Measurements from ENCODE around the gene SNCB. TPM values are rescaled to one million over a fixed set of nuclear protein-coding genes. Genes with fewer than 3 reads are reported as not detected.
A peak's percentile ranks its signal among the peaks of the same experiment; 100 is the strongest.

The SNCB gene
- total RNA-seq, 2 experiments from 2014 or later: not detected

DNA sequence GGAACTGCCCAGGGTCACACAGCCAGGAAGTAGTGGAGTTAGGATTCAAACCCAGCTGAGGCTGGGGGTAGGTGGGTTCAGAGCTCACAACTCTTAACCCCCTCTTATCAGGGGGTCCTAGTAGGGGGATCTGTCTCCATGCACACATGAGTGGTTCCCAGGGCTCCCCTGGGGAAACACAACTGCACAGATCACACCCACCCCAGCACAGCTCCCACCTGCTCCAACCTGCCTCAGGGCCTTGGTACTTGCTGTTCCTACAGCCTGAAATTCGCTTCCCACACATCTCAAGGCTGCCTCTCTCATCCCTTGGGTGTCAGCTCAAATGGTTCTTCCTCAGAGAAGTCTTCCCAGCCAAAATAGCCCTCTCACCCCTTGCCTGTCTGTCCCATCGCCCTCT, 4.8 kb downstream of the SNCB start:
- H3K4me3 Mint-ChIP-seq: no peak overlapping the region
- H3K36me3 Mint-ChIP-seq (ENCODE audit: low read depth): no peaks in the 10 kb centered on the region
- H3K9me3 Mint-ChIP-seq: no peaks in the 10 kb centered on the region
- DNase-seq: no peak
- peaks cover 10% of the 10 kb centered on the region for H3K4me1 Mint-ChIP-seq
- ChIA-PET CTCF (interaction anchor here (0.8 kb wide), 1 partner anchor 36 kb away, joined by 3 read pairs; no protein-coding TSS in a partner anchor), POLR2A (no interaction called here)
- H3K27me3 Mint-ChIP-seq: peaks cover 61% of the 10 kb centered on the region
- H3K27ac Mint-ChIP-seq: no peak overlapping the region

DNA sequence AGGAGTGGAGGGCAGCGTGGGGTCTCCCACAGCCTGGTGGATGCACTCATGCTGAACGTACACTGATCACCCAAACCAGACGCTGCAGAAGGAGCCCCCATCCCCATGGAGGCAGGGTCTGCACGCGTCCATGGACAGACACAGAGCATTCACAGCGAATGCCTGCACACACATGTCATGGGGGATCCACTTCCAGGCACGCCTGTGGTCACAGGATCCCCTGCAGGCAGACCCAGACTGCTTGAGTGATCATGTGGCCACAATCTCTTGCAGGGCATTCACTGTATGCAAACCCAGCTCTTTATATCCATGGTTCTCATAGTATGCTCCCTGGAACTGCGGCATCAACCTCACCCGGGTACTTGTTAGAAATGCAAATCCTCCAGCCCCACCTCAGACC, 5.4 kb downstream of the SNCB start:
- POLR2A ChIA-PET: no interaction called here
- no peaks in the 10 kb centered on the region for H3K9me3 Mint-ChIP-seq
- CTCF ChIA-PET: interaction anchor here (0.8 kb wide), 1 partner anchor 37 kb away, joined by 3 read pairs; no protein-coding TSS in a partner anchor
- peaks cover 14% of the 10 kb centered on the region for H3K4me1 Mint-ChIP-seq
- peaks cover 2% of the 10 kb centered on the region for H3K36me3 Mint-ChIP-seq (ENCODE audit: low read depth)
- no peak for DNase-seq
- H3K27me3 Mint-ChIP-seq: peaks cover 65% of the 10 kb centered on the region
- H3K4me3 Mint-ChIP-seq: no peak overlapping the region
- H3K27ac Mint-ChIP-seq: no peak overlapping the region

DNA sequence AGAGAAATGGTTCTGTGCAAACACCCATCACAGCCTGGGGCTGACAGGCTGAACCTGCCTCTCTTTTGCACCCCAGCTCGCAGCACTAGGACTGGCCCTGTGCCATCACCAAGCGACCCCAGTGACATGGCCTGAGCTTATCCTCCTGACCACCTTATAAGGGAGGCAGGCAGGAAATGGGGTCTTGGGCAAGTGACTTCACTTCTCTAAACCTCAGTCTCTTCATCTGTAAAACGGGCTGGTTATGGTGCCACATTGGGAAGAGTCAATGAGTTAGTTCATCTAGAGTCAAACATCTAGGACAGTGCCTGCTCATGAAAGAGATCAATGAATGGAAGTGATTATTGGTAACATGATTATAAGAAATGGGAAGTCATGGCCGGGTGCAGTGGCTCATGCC, 6.2 kb downstream of the SNCB start:
- peaks cover 2% of the 10 kb centered on the region for H3K36me3 Mint-ChIP-seq (ENCODE audit: low read depth)
- H3K4me1 Mint-ChIP-seq: peaks cover 16% of the 10 kb centered on the region
- peaks cover 63% of the 10 kb centered on the region for H3K27me3 Mint-ChIP-seq
- DNase-seq: no peak
- no peak overlapping the region for H3K4me3 Mint-ChIP-seq
- no peaks in the 10 kb centered on the region for H3K9me3 Mint-ChIP-seq
- H3K27ac Mint-ChIP-seq: no peak overlapping the region
- CTCF ChIA-PET: interaction anchor here (0.8 kb wide), 1 partner anchor 214 kb away, joined by 3 read pairs; no protein-coding TSS in a partner anchor
- POLR2A ChIA-PET: no interaction called here

DNA sequence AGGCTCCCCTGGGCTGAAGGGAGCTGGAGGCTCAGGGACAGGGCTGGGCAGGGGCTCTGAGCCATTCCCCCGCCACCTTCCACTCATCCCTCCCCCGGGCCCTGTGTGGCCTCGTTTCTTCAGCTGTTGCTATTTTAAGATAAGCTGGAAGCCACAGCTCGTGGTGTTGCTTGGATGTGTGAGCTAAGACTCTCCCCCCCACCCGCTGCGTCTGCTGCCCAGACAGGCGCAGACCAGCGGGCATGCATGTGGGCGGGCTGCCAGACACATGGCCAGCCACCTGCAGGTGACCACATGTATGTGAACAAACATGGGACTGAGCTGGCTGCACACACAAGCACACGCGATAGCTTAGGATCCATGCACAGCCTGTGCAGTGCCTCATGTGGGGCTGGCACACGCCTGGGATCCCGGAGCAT, 8.7 kb downstream of the SNCB start:
- ChIA-PET CTCF (interaction anchor here (0.8 to 1.3 kb wide), 4 partner anchors 15 to 205 kb away, joined by 3 to 4 read pairs (median 3); partner anchors contain the start of gene CLTB), POLR2A (interaction anchor here (1.7 kb wide), 1 partner anchor 25 kb away, joined by 6 read pairs; the partner anchor contains the start of gene TSPAN17)
- Mint-ChIP-seq H3K27ac (no peak overlapping the region), H3K36me3 (ENCODE audit: low read depth) (peaks cover 2% of the 10 kb centered on the region), H3K4me1 (peaks cover 16% of the 10 kb centered on the region), H3K27me3 (peaks cover 61% of the 10 kb centered on the region), H3K4me3 (no peak overlapping the region), H3K9me3 (no peaks in the 10 kb centered on the region)
- DNase-seq: no peak

DNA sequence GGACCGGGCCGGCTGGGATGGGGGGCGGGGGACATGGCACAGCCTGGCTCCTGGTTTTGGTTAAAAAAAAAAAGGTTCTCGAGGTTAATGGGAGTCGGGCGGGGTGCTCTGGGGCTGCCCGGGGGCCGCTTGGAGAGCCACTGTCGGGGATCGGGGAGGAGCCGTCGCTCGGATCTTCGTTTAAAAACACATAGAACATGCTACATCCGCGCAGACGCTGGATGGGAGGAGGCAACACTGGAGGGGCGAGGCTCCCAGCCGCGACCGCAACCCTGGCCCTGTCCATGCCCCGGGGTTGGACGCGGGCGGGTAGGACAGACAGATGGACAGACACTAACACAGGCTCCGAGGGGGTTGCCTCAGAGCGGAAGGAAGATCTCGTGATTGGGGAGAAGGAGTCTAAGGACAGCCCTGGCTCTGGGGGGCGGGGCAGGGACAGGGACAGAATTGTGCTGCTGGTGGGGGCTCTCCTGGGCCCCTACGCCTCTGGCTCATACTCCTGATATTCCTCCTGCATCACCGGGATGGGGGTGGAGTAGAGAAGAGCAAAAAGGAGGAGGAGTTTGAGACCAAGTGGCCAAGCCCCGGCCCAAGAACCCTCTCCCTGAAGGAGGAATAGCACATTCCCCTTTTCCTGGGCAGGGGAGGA, 9.9 kb downstream of the SNCB start:
- Mint-ChIP-seq H3K4me3 (peak overlapping the region; percentile 17), H3K27me3 (peaks cover 64% of the 10 kb centered on the region), H3K27ac (no peak overlapping the region), H3K36me3 (ENCODE audit: low read depth) (peaks cover 2% of the 10 kb centered on the region), H3K4me1 (peaks cover 16% of the 10 kb centered on the region), H3K9me3 (no peaks in the 10 kb centered on the region)
- DNase-seq: no peak
- POLR2A ChIA-PET: no interaction called here
- CTCF ChIA-PET: interaction anchor here (0.6 kb wide), 1 partner anchor 171 kb away, joined by 3 read pairs; no protein-coding TSS in a partner anchor

DNA sequence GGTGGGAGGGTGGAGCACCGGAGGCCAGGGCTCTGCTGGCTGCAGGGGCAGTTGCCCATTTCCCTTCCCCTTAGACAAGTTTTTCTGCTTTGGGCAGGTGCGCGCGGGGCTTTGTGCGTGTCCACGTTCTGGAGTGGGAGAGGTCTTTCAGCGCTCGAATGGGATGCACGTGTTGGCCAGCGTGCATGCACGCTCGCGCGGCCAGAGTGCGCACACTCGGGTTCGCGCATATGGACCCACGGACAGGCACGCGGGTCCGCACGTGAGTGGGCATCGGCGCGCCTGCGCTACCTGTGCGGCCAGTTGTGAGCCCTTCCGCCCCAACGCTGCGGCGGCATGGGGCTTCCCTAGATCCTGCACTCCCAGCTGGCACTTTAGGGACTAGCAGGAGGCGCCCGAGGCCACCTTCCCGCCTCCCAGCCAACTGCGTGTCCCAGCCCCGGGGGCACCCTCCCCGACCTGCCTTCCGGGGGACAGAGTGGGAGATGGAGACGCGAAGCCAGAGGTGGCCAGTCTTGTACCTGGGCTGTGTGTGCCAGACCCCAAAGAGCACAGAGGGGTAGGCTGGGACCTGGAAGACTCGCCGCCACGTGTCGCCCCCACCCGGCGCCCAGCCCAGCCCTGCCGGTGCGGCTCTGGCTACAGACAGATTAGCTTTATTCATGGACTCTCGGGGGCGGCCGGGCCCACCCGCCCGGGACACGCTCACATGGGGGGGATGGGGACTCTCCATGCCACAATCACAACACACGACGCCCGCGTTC, 10.6 kb downstream of the SNCB start:
- Mint-ChIP-seq H3K27ac (no peak overlapping the region), H3K27me3 (peaks cover 65% of the 10 kb centered on the region), H3K4me1 (peaks cover 16% of the 10 kb centered on the region), H3K36me3 (ENCODE audit: low read depth) (peaks cover 2% of the 10 kb centered on the region), H3K9me3 (no peaks in the 10 kb centered on the region), H3K4me3 (no peak overlapping the region)
- DNase-seq: no peak
- ChIA-PET CTCF (no interaction called here), POLR2A (no interaction called here)

DNA sequence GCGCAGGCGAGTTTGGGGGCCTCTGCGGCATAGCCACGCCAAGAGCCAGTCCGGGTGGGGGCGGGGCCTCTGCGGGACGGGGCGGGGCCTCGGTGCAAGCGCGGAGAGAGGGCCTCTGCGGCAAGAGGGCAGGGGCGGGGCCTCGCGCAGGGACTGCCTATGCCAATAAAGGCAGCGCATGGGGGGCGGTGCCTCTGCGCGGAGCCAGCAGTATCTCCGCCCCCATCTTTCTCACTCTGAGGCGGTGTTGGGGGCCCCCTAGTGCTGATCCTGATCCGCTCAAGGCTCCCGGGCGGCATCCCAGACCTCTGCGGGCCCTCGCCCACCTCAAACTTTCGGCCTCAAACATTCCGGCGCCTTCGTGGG, 11.1 kb downstream of the SNCB start:
- Mint-ChIP-seq H3K36me3 (ENCODE audit: low read depth) (peaks cover 2% of the 10 kb centered on the region), H3K27ac (no peak overlapping the region), H3K4me3 (no peak overlapping the region), H3K27me3 (peaks cover 65% of the 10 kb centered on the region), H3K9me3 (no peaks in the 10 kb centered on the region), H3K4me1 (peaks cover 16% of the 10 kb centered on the region)
- ChIA-PET CTCF (interaction anchor here (0.8 kb wide), 1 partner anchor 46 kb away, joined by 3 read pairs; no protein-coding TSS in a partner anchor), POLR2A (no interaction called here)
- peak; percentile 83 for DNase-seq

DNA sequence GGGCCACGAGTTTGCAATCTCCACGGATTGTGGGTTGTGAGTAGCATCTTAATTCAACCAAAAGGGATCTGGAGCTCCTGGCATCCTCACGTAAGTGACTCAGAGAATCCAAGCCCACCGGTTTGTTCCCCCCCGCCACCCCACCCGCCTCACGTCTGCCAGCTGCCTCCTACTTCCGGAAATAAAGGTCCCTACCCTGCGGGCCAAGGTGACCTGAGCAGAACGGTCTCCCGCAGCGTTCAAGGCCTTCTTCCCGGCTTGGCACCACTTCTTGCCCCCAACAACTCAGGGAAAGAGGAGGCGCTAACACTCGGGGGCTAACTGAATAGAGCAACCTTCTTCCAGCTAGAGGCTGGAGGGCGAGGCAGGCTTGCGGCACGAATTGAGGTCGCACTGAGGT, 11.6 kb downstream of the SNCB start:
- Mint-ChIP-seq H3K27ac (no peak overlapping the region), H3K27me3 (peaks cover 66% of the 10 kb centered on the region), H3K9me3 (no peaks in the 10 kb centered on the region), H3K36me3 (ENCODE audit: low read depth) (peaks cover 2% of the 10 kb centered on the region), H3K4me1 (peaks cover 16% of the 10 kb centered on the region), H3K4me3 (no peak overlapping the region)
- CTCF ChIA-PET: interaction anchor here (0.8 kb wide), 1 partner anchor 45 kb away, joined by 3 read pairs; no protein-coding TSS in a partner anchor
- no peak for DNase-seq
- POLR2A ChIA-PET: no interaction called here

DNA sequence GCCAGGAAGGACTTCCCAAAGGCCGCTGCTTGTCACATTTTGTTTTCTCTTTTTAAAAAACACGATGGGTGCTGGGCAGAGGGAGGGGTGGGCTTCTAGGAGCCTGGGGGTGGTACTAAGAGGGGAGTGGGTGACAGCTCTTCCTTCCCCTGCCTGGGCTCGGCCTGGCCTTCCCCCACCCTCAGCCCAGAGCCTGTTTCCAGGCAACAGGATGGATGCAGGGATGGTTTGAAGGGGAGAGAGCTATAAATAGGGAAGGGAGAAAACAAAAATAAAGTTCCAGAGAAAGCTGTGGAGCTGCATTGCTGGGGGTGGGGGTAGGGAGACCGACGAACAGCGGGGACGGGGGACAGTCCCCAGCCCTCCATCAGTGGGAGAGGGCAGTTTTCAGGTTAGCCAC, 13.8 kb downstream of the SNCB start:
- no peak for DNase-seq
- CTCF ChIA-PET: interaction anchor here (0.6 kb wide), 1 partner anchor 297 kb away, joined by 3 read pairs; no protein-coding TSS in a partner anchor

DNA sequence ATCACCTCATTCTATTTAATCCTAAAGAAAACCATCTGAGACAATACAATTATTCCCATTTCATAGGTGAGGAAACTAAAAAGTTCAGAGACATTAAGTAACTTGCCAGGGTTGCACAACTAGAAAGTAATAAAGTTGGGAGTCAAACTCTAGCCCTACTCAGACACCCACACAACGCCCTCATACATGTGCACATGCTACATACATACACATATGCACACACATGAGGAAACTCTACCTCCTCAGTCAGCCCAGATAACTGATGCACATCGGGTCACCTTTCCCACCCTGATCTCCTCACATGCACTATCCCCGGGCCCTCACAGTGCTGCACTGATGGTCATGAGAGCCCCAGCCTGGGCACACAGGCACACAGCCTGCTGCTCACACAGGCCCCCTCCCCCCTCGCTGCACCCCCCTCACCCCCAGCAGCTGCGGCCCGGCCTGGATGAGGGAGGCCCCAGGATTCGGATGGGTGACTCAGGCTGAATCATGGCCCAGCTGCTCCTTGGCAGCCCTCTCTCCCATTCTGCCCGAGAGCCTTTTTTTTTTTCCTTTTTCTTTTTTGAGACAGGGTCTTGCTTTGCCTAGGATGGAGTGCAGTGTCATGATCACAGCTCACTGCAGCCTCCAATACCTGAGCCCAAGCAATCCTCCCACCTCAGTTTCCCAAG, 15.4 kb downstream of the SNCB start:
- POLR2A ChIA-PET: no interaction called here
- H3K36me3 Mint-ChIP-seq (ENCODE audit: low read depth): no peaks in the 10 kb centered on the region
- no peak overlapping the region for H3K27ac Mint-ChIP-seq
- H3K4me3 Mint-ChIP-seq: no peak overlapping the region
- H3K4me1 Mint-ChIP-seq: peaks cover 15% of the 10 kb centered on the region
- H3K27me3 Mint-ChIP-seq: peaks cover 66% of the 10 kb centered on the region
- CTCF ChIA-PET: no interaction called here
- no peaks in the 10 kb centered on the region for H3K9me3 Mint-ChIP-seq
- no peak for DNase-seq

More for the DNA sequence above, 13.8 kb downstream of the SNCB start:
- Mint-ChIP-seq H3K9me3 (no peaks in the 10 kb centered on the region), H3K4me3 (no peak overlapping the region), H3K4me1 (peaks cover 17% of the 10 kb centered on the region), H3K27ac (no peak overlapping the region), H3K36me3 (ENCODE audit: low read depth) (peaks cover 2% of the 10 kb centered on the region), H3K27me3 (peaks cover 77% of the 10 kb centered on the region)
- POLR2A ChIA-PET: no interaction called here

DNA sequence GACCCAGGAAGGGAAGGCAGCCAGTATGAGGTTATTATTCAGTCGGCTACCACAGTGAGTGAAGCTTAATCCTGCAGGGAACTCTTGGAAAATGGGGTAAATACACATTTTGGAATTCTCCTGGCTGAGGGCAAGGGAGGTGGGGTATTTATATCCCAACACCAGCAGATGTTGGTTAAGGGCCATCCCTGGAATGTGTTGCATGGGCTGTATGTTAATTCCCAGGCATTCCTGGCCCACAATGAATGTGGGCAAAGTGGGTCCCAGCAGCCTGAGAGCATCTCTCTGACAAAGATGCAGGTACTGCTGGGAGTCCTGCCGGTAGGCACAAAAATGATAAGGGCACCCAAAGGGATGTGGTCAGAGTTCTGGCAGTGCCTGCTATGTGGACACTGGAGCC, 17.5 kb downstream of the SNCB start:
- no peak for DNase-seq
- H3K4me1 Mint-ChIP-seq: peaks cover 13% of the 10 kb centered on the region
- H3K27me3 Mint-ChIP-seq: peaks cover 57% of the 10 kb centered on the region
- POLR2A ChIA-PET: no interaction called here
- no peak overlapping the region for H3K27ac Mint-ChIP-seq
- CTCF ChIA-PET: interaction anchor here (1.5 kb wide), 1 partner anchor 48 kb away, joined by 7 read pairs; no protein-coding TSS in a partner anchor
- H3K36me3 Mint-ChIP-seq (ENCODE audit: low read depth): peaks cover 3% of the 10 kb centered on the region
- no peak overlapping the region for H3K4me3 Mint-ChIP-seq
- H3K9me3 Mint-ChIP-seq: no peaks in the 10 kb centered on the region

DNA sequence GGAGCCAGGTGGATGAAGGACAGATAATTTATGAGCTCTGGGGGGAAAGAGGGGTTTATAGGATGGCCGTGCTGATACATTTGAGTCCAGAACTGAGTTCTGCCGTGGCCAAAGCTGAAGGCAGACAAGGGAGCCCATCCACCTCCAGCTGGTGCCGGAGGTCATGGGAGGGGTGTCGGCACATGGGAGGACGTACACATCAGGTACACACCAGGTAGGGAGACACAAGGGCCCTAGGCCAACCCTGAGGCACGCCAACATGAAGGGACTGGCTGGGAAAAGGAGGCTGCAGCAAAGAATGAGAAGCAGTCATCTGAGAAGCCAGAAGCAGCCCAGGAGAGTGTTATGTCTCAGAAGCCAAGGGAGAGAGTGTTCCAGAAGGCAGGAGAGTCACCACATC, 18.3 kb downstream of the SNCB start:
- CTCF ChIA-PET: interaction anchor here (1.5 kb wide), 1 partner anchor 49 kb away, joined by 7 read pairs; no protein-coding TSS in a partner anchor
- no peak overlapping the region for H3K27ac Mint-ChIP-seq
- peaks cover 13% of the 10 kb centered on the region for H3K4me1 Mint-ChIP-seq
- no peak for DNase-seq
- H3K36me3 Mint-ChIP-seq (ENCODE audit: low read depth): peaks cover 3% of the 10 kb centered on the region
- H3K9me3 Mint-ChIP-seq: no peaks in the 10 kb centered on the region
- H3K4me3 Mint-ChIP-seq: peak overlapping the region; percentile 16
- H3K27me3 Mint-ChIP-seq: peaks cover 50% of the 10 kb centered on the region
- POLR2A ChIA-PET: no interaction called here

DNA sequence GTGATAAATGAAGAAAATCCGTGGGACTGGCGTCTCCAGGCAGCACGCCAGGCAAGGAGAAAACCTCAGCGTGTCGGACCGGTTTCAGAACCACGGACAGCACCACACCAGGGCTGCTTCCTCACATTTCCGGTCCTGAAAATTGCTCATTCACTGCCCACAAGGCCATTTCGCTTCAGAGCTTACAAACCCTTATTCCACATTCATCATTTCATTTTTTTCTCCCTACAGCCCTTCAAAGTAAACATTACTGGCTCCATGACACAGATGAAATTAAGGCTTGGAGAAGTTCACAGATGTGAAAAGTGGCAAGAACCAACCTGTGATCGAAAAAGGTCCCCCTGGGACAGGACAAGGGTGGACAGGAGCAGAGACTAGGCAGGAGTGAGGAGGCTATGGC, 18.9 kb downstream of the SNCB start:
- CTCF ChIA-PET: no interaction called here
- Mint-ChIP-seq H3K36me3 (ENCODE audit: low read depth) (peaks cover 3% of the 10 kb centered on the region), H3K27ac (no peak overlapping the region), H3K4me1 (peaks cover 13% of the 10 kb centered on the region), H3K4me3 (peak overlapping the region; percentile 16), H3K9me3 (no peaks in the 10 kb centered on the region), H3K27me3 (peaks cover 44% of the 10 kb centered on the region)
- peak; percentile 64 for DNase-seq
- POLR2A ChIA-PET: no interaction called here
